Keratinocyte (primary cell): ENCODE data around the gene LIME1.

Source experiments
- CTCF ChIP-seq, 3 experiments: IDR thresholded peaks in 1 of 3; conservative IDR thresholded peaks in 1 of 3; optimal IDR thresholded peaks in 1 of 3; 2 replicates in 2 of 3; 3 replicates in 1 of 3; pipeline versions ENCODE3 to v1.5.1; 2011; ENCODE audit warnings: low read length in 3 of 3, mild to moderate bottlenecking in 3 of 3, moderate library complexity in 2 of 3, control low read depth in 1 of 3, inconsistent platforms in 1 of 3; ENCODE audit not compliant: insufficient read depth in 2 of 3; ENCODE audit errors: extremely low read depth in 1 of 3
- EZH2 ChIP-seq: IDR thresholded peaks from one replicate; pipeline ENCODE4 v1.6.1; 2012; ENCODE audit warnings: inconsistent platforms, mild to moderate bottlenecking, low read length, moderate library complexity

DNA sequence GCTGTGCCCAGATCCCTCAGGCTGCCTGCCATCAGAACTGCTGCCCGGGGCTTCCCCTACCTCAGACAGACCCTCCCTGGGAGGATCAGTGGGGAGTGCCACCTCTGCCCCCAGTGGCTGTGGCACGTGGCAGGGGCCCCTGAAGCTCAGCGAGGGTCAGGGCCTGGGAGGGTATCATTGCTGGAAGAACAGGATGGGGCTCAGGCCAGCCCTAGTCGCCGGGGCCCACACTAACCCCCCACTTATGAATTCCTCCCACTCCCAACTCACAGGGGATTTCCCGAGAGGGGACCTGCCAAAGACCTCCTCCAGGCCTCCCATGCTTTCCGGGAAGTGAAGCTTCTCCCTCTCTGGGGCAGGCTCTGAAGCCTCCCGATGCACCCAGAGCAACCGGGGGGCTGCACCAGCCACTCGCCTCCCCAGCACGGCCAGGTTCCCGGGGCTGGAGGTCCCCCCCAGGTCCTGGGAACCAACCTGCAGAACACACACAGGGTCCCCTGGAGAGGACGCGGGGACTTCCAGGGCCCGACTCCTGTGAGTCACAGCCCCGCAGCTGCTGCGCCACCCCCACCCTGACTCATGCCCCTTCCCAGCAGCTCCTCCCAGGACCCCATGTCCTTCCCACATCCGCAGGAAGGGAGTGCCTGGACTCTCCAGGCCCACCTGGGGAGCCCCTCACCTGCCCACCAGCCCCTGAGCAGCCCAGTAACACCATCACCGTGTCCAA, 37.6 kb upstream of the LIME1 start:
- no peak for TF ChIP-seq EZH2
- TF ChIP-seq CTCF (optimal IDR thresholded peaks at IDR 0.05 in 1 of 3, IDR thresholded peaks at IDR 0.05 in 1 of 3, conservative IDR thresholded peaks at IDR 0.05 in 1 of 3; ENCODE audit: extremely low read depth in 1 of 3, insufficient read depth in 2 of 3, low read length in 3 of 3), result no peak
